Activated CD4-positive, CD25-positive, alpha-beta regulatory T cell (primary cell): Measurements from ENCODE around the gene SRSF4.
A peak's percentile ranks its signal among the peaks of the same experiment; 100 is the strongest.
"Not testable (repeated sequence)": the region's sequence is repeated elsewhere in the genome, so short reads cannot be mapped to it uniquely, and the experiment has no call there.

ENCODE experiments used
- DNase-seq, 4 experiments: peaks; one replicate each; lab custom pipeline; 2025; lab: John Stamatoyannopoulos, UW

SRSF4 gene

DNA sequence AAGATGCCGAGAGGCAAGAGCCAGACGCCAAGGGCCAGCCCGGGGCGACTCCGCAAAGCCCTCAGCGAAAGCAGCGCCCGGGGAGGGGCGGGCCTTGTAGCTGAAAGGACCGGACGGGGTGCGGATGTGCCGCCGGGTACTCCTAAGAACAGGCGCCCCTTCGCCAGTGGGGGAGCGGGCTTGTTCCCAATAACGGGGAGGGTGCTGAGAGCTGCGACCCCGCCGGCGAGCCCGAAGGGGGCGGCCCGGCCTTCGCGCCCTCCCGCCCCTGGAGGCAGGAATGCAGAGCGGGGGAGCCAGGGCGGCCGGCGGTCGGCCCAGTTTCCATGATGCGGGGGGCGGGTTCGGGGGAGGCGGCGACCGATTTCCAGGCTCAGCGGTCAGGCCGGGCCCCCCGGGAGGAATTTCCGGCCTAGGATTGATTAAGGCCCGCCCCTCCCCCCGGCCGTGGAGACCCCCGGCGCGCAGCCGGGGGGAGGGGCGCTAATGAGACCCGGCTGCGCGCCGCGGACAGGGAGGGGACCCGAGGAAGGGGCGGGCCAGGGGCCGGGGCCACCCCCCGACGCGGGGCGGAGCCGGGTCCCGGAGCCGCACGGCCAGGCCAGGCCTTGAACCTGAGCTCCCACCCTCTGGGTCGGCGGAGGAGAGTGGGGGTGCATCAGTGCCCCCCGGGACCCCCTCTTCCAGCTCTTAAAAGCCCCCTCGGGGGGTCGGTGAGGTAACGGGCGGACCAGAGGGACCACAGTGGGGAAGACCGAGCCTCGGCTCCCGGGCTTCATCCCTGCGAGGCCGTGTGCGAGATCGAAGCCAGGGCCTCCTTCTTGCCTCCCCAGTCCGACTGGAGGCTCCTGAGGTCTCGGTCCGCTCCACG, 57.1 kb downstream of the SRSF4 start:
- DNase-seq, result peak; percentile 21 to 35 (median 25)

DNA sequence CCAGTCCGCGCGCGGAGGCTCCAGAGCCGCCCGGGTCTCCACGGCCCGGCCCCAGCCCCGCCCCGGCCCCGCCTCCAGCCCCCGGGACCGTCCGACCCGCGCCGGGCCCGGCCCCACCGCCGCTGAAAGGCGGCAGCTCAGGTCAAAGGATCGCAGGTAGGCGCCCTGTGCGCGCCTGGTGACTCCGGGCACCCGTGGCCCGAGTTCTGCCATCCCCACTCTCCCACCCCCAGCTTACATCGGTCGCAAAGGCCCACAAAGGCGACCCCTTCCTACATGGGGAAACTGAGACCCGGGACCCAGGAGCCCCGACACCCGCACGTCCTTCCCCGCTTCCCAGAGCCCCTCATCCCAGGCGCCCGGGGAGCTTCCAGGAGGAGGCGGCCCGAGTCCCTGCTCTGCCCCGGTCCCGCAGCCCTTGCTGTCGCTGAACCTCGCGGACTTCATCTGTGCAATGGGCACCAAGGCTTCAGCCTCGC, 57.8 kb downstream of the SRSF4 start, which contains the start of gene TMEM200B:
TMEM200B (minus strand) TSS at position 17 of the 479 bp plus-strand sequence. CDS start 2,075 bp downstream, outside the sequence.
- no peak for DNase-seq

DNA sequence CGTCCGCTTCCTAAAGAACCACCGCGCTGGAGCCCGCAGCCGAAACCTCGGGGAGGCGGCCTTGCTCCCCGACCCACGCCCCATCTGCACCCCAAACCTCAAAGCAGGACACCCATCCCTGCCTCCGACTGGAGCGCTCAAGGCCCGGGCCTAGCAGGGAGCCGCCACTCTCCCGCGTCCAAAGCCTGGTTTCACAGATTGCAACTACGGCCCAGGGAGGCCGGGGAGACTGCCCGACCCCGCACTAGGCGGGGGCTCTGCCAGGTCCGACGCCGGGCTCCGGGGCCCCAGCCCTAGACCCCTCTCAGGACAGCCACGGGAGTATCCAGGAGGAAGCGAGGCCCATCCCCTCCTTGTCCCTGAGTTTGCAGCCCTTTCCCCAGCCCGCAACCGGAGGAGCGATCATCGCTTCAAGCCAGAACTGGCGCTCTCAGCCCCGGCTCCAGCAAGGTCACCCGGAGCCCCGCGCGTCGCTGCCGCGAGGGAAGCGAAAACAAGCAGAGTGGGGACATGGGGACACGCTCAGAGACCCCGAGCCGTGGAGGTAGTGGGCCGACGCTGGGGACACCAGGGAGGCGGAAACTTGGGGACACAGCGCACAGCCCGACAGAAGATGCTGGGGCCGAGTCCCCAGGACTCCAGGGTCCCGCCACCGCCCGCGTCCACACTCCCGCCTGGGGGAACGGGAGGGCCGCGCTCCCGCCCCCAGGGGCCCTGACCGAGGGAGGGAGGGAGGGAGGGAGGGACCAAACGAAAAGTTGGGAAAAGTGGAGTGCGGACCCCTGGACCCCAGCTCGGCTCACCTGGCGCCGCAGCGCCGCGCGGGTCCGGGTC, 58.4 kb downstream of the SRSF4 start:
- no peak for DNase-seq

DNA sequence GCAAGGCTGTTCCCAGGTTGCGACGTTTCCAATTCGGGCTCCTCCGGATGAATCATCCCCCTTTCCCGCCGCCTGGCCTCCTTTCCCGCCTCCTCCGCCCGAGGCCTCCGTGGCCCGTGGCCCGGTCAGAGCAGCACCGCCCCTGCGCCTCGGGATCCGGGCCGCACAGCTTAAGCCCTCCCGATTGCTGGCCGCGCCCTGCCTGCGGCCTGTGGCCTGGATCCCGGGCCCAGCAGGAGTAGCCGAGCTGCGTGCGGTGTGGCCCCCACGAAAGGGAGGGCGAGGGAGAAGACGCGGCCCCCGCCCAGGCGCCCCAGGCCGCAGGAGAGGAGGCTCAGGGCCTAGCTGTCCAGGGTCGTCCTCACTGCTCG, 59.0 kb downstream of the SRSF4 start:
- no peak for DNase-seq

DNA sequence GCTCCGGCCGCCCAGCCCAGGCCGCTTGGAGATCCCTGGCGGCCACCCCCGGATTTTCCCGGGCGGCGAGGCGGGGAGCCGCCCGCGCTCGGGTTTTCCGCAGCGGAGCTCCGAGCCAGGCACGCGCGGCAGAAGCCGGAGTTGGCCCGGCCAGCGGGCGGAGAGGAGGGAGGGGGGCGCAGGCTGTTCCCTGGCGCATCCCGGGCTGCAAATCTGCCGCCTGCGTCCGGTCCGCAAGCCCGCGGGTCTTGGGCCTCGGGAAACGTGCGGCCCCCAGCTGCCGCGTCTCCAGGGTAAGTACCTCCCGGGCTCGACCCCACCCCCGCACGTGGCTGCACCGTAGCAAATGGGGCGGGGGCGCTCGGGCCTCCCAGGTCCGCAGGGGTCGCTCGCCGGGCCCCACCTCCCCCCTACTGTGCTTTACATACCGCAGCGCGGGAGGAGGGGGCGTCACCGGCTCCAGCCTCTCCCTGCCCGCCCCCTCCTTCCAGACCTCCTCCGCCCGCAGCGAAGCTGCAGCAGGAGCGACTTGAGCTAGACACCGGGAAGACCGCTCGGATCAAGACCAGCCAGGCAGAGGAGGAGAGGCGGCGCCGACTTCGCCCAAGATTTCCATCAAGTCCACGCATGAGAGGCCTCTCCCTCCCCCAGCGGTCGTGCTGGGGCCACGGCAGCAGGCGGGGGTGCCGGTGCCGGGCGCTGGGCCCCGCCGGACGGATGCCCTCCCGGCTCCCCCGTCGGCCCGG, 59.6 kb downstream of the SRSF4 start:
- DNase-seq, result no peak

DNA sequence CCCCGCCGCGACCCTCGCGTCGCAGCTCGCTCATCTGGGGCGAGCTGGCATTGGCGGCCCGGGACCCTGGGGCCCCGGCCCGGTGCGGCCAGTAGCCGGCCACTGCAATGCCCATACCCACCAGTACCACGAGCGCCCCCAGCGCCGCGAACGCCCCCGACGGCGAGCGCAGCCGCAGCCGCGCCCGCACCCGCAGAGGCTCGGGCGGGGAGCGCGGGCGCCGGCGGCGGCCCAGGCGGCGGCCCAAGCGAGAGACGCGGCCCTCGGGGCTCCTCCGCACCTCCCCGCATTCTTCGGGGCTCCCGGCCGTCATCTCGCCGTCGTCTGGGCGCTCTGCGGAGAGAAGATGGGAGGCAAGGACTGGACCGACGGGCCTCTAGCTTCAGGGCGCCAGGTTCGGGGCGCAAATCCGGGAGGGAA, 60.2 kb downstream of the SRSF4 start:
- DNase-seq, result no peak

DNA sequence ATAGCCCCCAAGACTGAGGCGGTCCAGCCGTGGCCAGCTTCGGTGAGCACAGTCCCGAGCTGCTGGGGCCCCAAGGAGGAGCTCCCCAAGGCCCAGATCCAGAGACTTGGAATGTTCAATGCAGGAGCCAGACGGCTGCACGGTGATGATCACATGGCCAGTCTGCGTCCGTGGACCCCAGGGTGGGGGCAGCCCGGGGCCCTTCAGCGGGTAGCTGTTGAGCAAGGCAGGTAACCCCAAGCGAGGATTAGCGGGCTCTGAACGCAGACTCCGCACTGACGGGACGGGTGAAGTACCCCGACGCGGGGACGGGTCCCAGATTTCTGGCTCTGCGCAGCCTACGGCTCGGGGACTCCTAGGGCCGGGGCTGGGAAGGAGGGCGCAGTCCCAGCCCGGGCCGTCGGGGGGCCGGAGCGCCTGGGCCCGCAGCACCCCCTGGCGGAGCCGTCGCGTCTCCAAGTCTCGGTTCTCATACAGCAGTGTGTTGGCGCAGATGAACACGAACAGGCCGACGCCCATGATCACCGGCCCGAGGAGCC, 60.7 kb downstream of the SRSF4 start:
- peak; percentile 23 to 47 (median 24) for DNase-seq

DNA sequence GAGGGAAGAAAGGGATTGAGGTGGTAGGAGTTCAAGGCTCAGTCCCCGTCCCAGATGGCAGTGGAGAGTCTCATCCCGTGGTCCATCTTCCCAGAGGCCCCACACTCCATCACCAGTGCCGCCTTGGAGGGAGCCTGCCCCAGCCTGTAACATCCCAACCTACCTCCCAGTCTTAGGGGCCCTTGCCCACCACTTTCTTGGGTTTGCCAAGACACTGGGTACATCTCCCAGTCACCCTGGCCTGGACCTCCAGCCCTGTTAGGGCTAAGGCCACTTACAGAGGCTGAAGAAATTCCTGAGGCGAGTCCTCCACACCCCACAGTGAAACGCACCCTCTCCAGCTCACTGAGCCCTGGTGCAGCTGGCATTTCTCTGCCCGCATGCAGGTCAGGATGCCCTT, 61.3 kb downstream of the SRSF4 start:
- DNase-seq, result no peak

DNA sequence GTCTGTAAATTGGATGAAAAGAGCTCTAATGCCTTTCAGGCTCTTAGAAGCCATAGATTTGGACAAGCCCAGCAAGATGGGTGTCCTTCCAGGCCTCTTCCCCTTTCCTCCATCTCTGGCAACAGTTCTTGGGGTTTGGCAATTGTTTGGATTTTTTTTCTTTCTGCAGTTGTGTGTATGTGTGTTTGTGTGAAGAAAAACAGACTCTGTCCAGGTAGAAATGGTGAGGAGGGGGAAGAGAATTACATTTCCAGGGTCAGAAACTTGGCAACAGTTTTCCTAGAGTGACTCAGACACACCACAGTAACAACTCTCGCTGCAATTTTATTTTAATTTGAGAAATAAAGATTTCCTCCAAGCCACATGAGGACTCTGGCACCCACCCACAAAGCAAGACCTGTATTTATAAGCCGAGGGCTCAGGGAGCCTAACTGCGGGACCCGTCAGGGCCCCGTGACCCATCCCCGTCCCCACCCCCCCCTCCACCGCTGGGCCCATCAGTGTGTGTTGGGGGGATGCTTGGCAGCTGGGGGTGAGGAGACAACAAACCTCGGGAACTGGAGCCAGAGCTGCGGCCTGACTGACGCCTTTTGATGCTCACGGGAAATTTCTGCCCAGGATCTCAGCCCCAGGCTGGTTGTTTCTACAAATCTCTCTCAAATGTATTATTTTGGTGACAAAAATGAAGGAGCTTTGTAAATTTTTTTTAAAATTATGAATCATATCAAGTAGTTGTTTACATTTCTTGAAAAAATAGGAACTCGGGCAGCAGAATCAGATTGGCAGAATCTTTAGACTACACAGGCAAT, 62.4 kb downstream of the SRSF4 start:
- DNase-seq, result no peak

DNA sequence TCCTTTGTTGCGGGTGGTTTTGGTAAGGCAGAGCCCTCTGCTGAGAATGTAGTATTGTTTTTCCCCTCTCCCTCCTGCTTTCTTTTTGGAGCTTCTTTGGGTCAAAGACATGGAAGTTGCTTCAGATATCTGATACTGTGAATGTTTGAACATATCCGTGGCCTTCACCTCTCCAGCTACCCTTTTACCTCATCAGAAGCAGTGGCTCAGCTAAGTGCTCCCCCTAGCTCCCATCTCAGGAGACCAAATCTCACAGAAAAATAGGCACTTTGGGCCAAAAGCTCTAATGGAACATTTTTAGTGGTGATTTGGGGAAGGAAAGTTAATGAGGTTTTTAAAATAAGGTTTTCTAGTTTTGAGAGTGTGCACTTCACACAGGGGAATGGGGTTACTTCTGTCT, 64.3 kb downstream of the SRSF4 start:
- DNase-seq, result no peak

DNA sequence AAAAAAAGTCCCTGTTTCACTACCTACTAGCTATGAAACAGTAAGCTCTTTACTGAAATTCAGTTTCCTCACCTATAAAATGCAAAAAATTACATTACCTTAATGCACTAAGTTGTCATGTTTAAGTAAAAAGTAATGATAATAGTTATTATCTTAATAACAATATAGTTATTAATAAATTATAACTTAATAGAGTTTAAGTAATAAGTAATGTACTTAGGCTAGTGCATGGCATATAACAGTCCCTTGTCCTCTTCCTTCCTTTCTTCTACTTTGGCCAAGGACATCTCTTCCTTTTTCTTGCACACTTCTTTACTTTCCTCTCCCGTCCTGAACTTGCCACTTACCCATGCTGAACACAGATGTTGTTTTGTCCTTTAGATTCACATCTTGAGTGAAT, 67.0 kb downstream of the SRSF4 start:
- DNase-seq, result no peak

DNA sequence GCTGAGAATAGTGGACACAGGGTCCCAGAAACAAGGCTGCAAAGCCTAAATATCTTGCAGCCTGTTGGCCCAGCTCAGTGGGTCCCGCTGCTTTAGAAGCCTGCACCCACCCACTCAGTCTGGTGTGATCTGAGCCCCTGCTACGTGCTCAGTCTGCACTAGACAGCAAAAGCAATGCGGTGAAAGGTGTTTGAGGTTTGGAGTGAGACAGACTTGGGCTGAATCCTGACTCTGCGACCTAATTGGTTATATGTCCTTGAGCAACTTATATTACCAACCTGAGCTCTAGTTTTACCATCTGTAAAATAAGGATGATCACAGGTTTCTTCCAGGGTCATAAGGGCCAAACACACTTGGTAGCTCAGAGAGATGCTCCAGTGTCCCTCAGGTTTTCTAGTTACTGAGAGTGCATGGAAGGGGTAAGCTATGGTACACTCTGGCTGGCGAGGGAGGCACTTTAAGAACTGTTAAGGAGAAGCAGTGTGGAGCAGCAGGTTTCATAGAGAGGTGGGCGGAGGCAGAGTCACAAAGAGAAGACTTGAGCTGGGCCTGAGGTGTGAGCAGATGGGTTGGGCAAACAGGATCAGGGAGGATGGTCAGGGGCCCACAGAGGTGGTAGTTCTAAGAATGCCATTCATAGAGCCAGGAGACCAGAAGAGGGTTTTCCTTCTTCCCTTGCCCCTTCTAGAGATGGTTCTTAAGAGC, 68.1 kb downstream of the SRSF4 start:
- no peak for DNase-seq

DNA sequence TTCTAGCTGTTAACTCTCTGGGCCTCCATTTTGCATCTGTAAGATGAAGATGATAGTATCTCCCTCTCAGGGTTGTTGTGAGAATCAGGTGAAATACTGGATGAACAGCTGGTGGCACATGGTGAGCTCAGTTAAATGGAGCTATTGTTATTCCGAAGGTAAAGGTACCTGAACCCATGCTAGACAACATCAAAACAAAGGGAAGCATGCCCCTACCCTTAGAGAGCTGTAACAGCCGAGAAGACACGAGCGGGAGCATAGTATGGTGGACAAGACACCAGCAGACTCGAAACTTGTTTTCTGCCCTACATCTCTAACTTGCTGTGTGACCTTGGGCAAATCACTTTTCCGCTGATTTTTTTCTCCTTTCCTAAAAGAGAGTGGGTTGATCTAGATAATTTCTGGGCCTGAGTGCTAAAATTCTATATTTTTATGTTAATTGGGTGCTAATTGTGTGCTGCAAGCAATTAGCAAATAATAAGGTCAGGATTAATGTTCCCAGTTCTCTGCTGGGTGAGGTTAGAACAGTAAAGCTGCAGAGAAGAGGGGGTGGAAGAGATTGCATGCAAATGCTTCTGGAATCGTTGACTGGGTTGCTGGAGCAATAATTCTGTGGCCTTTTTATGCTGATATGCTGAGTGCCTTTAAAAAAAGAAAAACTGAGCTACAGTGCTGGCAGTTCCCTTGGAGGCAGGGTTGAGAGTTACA, 68.8 kb downstream of the SRSF4 start:
- no peak for DNase-seq

DNA sequence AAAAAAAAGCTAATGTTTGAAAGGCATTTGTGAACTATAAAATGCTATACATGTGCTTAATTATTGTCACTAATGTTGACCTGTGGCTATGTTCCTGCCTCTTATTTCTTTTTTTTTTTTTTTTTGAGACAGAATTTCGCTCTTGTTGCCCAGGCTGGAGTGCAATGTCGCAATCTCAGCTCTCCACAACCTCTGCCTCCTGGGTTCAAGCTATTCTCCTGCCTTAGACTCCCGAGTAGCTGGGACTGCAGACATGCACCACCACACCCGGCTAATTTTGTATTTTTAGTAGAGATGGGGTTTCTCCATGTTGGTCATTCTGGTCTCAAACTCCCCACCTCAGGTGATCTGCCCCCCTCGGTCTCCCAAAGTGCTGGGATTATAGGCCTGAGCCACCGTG, 73.7 kb downstream of the SRSF4 start:
- not testable (repeated sequence) for DNase-seq

DNA sequence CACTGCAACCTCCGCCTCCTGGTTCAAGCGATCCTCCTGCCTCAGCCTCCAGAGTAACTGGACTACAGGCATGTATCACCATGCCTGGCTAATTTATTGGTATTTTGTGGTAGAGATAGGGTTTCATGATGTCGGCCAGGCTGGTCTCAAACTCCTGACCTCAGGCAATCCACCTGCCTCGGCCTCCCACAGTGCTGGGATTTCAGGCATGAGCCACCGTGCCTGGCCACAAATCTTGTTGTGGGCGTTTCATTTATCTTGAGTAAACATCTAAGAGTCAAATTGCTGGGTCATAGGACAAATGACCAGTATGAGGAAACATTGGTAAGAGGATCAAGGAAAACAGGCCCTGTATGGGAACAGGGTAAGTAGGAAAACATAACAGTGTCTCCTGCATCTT, 75.9 kb downstream of the SRSF4 start:
- no peak for DNase-seq

DNA sequence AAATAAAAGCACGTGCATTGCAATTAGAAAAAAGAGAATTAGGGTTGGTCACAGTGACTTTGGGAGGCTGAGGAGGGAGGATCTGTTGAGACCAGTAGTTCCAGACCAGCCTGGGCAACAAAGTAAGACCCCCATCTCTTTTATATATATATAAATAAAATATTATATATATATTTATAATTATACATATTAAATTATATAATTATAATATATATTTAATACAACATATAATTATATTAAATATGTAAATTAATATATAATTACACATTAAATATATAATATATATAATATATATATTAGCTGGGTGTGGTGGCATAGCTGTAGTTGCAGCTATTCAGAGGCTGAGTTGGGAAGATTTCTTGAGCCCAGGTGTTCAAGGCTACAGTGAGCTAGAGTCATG, 81.2 kb downstream of the SRSF4 start:
- DNase-seq, result no peak

DNA sequence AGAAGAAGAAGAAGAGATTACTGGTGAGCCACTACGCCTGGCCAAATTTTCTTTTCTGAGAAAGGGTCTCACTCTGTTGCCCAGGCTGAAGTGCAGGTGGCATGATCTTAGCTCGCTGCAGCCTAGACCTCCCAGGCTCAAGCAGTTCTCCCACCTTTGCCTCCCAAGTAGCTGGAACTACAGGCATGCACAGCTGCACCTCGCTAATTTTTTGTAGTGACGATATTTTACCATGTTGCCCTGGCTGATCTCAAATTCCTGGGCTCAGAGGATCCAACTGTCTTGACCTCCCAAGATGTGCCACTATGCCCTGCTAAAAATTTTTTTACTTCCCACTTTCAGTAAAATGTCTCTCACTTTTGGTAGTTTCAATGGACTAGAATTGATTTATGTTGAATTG, 82.4 kb downstream of the SRSF4 start:
- DNase-seq, result no peak
